ENCODE measurements around the gene ERC2.

DNA sequence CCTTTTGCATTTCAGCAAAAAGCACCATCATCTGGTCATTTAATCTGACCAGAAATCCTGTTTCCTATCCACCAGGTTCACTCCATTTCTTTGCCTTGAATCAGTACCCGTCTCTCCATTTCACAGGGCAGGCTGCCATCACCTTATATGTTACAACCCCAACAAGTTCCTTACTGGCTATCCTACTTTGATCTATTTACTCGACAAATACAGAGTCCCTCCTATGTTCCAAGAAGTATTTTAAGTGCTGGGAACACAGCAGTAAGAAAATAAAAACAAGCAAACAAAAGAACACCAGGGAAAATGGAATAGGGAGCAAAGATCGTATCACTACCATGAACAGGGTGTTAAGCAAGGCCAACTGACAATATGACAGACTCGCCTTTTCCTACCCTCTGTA, 685.9 kb downstream of the ERC2 start:
- TF ChIP-seq, protein P1, sequence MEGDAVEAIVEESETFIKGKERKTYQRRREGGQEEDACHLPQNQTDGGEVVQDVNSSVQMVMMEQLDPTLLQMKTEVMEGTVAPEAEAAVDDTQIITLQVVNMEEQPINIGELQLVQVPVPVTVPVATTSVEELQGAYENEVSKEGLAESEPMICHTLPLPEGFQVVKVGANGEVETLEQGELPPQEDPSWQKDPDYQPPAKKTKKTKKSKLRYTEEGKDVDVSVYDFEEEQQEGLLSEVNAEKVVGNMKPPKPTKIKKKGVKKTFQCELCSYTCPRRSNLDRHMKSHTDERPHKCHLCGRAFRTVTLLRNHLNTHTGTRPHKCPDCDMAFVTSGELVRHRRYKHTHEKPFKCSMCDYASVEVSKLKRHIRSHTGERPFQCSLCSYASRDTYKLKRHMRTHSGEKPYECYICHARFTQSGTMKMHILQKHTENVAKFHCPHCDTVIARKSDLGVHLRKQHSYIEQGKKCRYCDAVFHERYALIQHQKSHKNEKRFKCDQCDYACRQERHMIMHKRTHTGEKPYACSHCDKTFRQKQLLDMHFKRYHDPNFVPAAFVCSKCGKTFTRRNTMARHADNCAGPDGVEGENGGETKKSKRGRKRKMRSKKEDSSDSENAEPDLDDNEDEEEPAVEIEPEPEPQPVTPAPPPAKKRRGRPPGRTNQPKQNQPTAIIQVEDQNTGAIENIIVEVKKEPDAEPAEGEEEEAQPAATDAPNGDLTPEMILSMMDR (IDR thresholded peaks at IDR 0.05), result no peak
- TF ChIP-seq POLR2A (IDR thresholded peaks at IDR 0.05), result no peak
